Natural killer cell (primary cell): ENCODE results near the gene C11orf54. TPM values are rescaled to one million over a fixed set of nuclear protein-coding genes. Genes with fewer than 3 reads are reported as not detected.

Experiments
- ATAC-seq, 3 donors: fragments of 150-1000 bp in 2 of 3; fragments of 200-7000 bp in 1 of 3; cut with Tn5 transposase; 1 replicate in 1 of 3; 2 replicates in 2 of 3; pipeline ENCODE4 v1.10.0; 2021; ENCODE audit warnings: mild to moderate bottlenecking in 2 of 3, moderate library complexity in 2 of 3
- DNase-seq, 2 donors: peaks; one replicate each; pipeline versions ENCODE4 v3.0.0 to v3.0.0-alpha.2; 2013 to 2021; ENCODE audit warnings: mixed read lengths in 1 of 2
- H3K27ac ChIP-seq: one replicate; pipeline ENCODE4 v1.5.1; 2013; ENCODE audit warnings: mild to moderate bottlenecking, low read length
- H3K27me3 ChIP-seq: one replicate; pipeline ENCODE4 v1.6.1; 2013; ENCODE audit warnings: low read length; ENCODE audit not compliant: control insufficient read depth, insufficient read depth
- H3K36me3 ChIP-seq: one replicate; pipeline ENCODE4 v1.6.1; 2013; ENCODE audit warnings: low read length; ENCODE audit not compliant: control insufficient read depth, insufficient read depth
- H3K4me1 ChIP-seq: one replicate; pipeline ENCODE4 v1.6.1; 2013; ENCODE audit warnings: low read length; ENCODE audit not compliant: control insufficient read depth, insufficient read depth
- H3K4me3 ChIP-seq: one replicate; pipeline ENCODE4 v1.5.1; 2013; ENCODE audit warnings: low read length
- H3K9me3 ChIP-seq: one replicate; pipeline ENCODE4 v1.6.1; 2013; ENCODE audit warnings: low read length; ENCODE audit not compliant: control insufficient read depth, insufficient read depth
- H3K27ac Mint-ChIP-seq, 2 donors: one replicate each; pipeline ENCODE4 v1.8.0; 2022; ENCODE audit warnings: mild to moderate bottlenecking in 2 of 2, mixed read lengths in 2 of 2, moderate library complexity in 1 of 2
- H3K27me3 Mint-ChIP-seq, 2 donors: one replicate each; pipeline ENCODE4 v1.8.0; 2022; ENCODE audit warnings: low read depth in 2 of 2, mixed read lengths in 2 of 2
- H3K36me3 Mint-ChIP-seq: one replicate; pipeline ENCODE4 v1.8.0; 2022; ENCODE audit warnings: mixed read lengths
- H3K4me1 Mint-ChIP-seq, 2 donors: one replicate each; pipeline ENCODE4 v1.8.0; 2022; ENCODE audit warnings: mixed read lengths in 2 of 2
- H3K4me3 Mint-ChIP-seq: one replicate; pipeline ENCODE4 v1.8.0; 2022; ENCODE audit warnings: mild to moderate bottlenecking, moderate library complexity, mixed read lengths
- H3K9me3 Mint-ChIP-seq, 2 donors: one replicate each; pipeline ENCODE4 v1.8.0; 2022; ENCODE audit warnings: mixed read lengths in 2 of 2
- CTCF ChIP-seq: fragments of 200-600 bp; IDR thresholded peaks from one replicate; pipeline ENCODE4 v1.8.0; 2022; ENCODE audit warnings: antibody characterized with exemption
- WGBS: methylation state at CpG from one replicate; pipeline ENCODE4 v1.1.7; 2013; ENCODE audit warnings: missing lambda C conversion rate; ENCODE audit not compliant: insufficient coverage; 5-methylcytosine and 5-hydroxymethylcytosine counted together
- intact Hi-C: fragments of 100-400 bp; cut with micrococcal nuclease; formaldehyde crosslinking; loops from one replicate; pipeline ENCODE4 v1.14.2; 2022
- total RNA-seq, 4 donors: library from RNA; stranded (reverse); fragments of 120-200 nt in 1 of 4; gene quantifications; one replicate each; pipeline versions ENCODE4 v1.2.3 to v1.2.4, GENCODE V29; 2013 to 2022

C11orf54 gene
- total RNA-seq, 3 donors from 2014 or later (not counting 1 experiment from before 2014, with no cell fraction given): 15.5 to 25.0 (median 22.7) TPM

- Mint-ChIP-seq H3K27me3 (no peaks in the 10 kb centered on the region), H3K4me1 (peaks cover 65 to 74% of the 10 kb centered on the region in 2 donors), H3K27ac (peak overlapping the region; percentile 99 to 100), H3K9me3 (no peaks in the 10 kb centered on the region), H3K4me3 (peak overlapping the region; percentile 98), H3K36me3 (peaks cover 21% of the 10 kb centered on the region)
- Histone ChIP-seq H3K27ac (no peak overlapping the region), H3K4me3 (no peak overlapping the region), H3K36me3 (peaks cover 64% of the 10 kb centered on the region), H3K27me3 (no peaks in the 10 kb centered on the region), H3K4me1 (peaks cover 23% of the 10 kb centered on the region), H3K9me3 (no peaks in the 10 kb centered on the region)
- TF ChIP-seq CTCF: no peak
- DNase-seq: peak in 1 of 2 donors; percentile 33
- intact Hi-C loops: no loop called here
- WGBS: 49% methylated on average over 4 of the region's 6 CpGs
- no peak for ATAC-seq
Measured at GRCh38 chr11:93737904-93738612, 3.4 kb upstream of the C11orf54 start.

GRCh38 chr11:93738647-93739081 is 2.8 kb upstream of the C11orf54 start:
- peak overlapping the region; percentile 99 to 100 for H3K27ac Mint-ChIP-seq
- no peak for TF ChIP-seq CTCF
- peak in 1 of 2 donors; percentile 21 for DNase-seq
- WGBS: 64% methylated on average over 4 of the region's 6 CpGs
- H3K27me3 Mint-ChIP-seq: no peaks in the 10 kb centered on the region
- H3K9me3 Mint-ChIP-seq: no peaks in the 10 kb centered on the region
- no peak for ATAC-seq
- Histone ChIP-seq H3K4me3 (no peak overlapping the region), H3K36me3 (peaks cover 61% of the 10 kb centered on the region), H3K4me1 (peaks cover 23% of the 10 kb centered on the region), H3K9me3 (no peaks in the 10 kb centered on the region), H3K27me3 (no peaks in the 10 kb centered on the region), H3K27ac (no peak overlapping the region)
- peaks cover 69 to 74% of the 10 kb centered on the region in 2 donors for H3K4me1 Mint-ChIP-seq
- peaks cover 21% of the 10 kb centered on the region for H3K36me3 Mint-ChIP-seq
- intact Hi-C loops: no loop called here
- H3K4me3 Mint-ChIP-seq: peak overlapping the region; percentile 98

GRCh38 chr11:93740031-93740729 is 1.3 kb upstream of the C11orf54 start:
- intact Hi-C loops: loop anchor here (2.0 to 5.0 kb wide), 2 partner anchors 79 to 387 kb away; partner anchors contain the start of genes CEP295 and PANX1
- WGBS: 3% methylated on average over 18 of the region's 18 CpGs
- H3K4me3 ChIP-seq: peak overlapping the region; percentile 99
- no peaks in the 10 kb centered on the region for H3K27me3 Mint-ChIP-seq
- peaks cover 21% of the 10 kb centered on the region for H3K36me3 Mint-ChIP-seq
- no peak for TF ChIP-seq CTCF
- no peak for ATAC-seq
- no peaks in the 10 kb centered on the region for H3K9me3 ChIP-seq
- H3K4me1 Mint-ChIP-seq: peaks cover 64 to 73% of the 10 kb centered on the region in 2 donors
- peak in 1 of 2 donors; percentile 53 for DNase-seq
- peaks cover 46% of the 10 kb centered on the region for H3K36me3 ChIP-seq
- H3K27ac Mint-ChIP-seq: peak overlapping the region; percentile 99 to 100
- H3K27ac ChIP-seq: peak overlapping the region; percentile 98
- H3K4me1 ChIP-seq: peaks cover 19% of the 10 kb centered on the region
- peak overlapping the region; percentile 98 for H3K4me3 Mint-ChIP-seq
- no peaks in the 10 kb centered on the region for H3K27me3 ChIP-seq
- H3K9me3 Mint-ChIP-seq: no peaks in the 10 kb centered on the region
